Esophagus muscularis mucosa (tissue), 4 donors: ENCODE data around the gene ACAP1. TPM values are rescaled to one million over a fixed set of nuclear protein-coding genes. Genes with fewer than 3 reads are reported as not detected.

Experiments used
- DNase-seq: peaks from one replicate; pipeline ENCODE4 v3.0.0-alpha.2; 2017; ENCODE audit errors: extremely low spot score
- H3K27ac ChIP-seq, 4 donors: fragments of 200-600 bp; sonication (generic); replicated peaks in 1 of 4; 1 replicate in 3 of 4; 2 replicates in 1 of 4; pipeline ENCODE4 v1.5.1; 2016 to 2019; ENCODE audit warnings: mild to moderate bottlenecking in 1 of 4
- H3K27me3 ChIP-seq, 4 donors: fragments of 200-600 bp; sonication (generic); one replicate each; pipeline versions ENCODE4 v1.5.1 to v1.6.0; 2016 to 2019
- H3K36me3 ChIP-seq, 4 donors: fragments of 200-600 bp; sonication (generic); one replicate each; pipeline ENCODE4 v1.5.1; 2016 to 2019
- H3K4me1 ChIP-seq, 4 donors: fragments of 200-600 bp; sonication (generic); one replicate each; pipeline ENCODE4 v1.5.1; 2016 to 2019
- H3K4me3 ChIP-seq, 4 donors: fragments of 200-600 bp; sonication (generic); 1 replicate in 2 of 4; 2 replicates in 2 of 4; pipeline ENCODE4 v1.5.1; 2016 to 2019; ENCODE audit warnings: mild to moderate bottlenecking in 4 of 4, moderate library complexity in 1 of 4
- H3K9me3 ChIP-seq, 4 donors: fragments of 200-600 bp; sonication (generic); 1 replicate in 3 of 4; 2 replicates in 1 of 4; pipeline ENCODE4 v1.5.1; 2016 to 2019
- EP300 ChIP-seq: sonication (generic); formaldehyde crosslinking; IDR thresholded peaks from one replicate; pipeline ENCODE4 v1.6.1; 2017; ENCODE audit warnings: antibody characterized with exemption
- POLR2A ChIP-seq: fragments of 450-650 bp; IDR thresholded peaks from one replicate; pipeline ENCODE4 v1.6.1; 2017; ENCODE audit warnings: antibody characterized with exemption, moderate library complexity, mild to moderate bottlenecking, low read depth
- POLR2AphosphoS5 ChIP-seq, 2 donors: sonication (generic); formaldehyde crosslinking; IDR thresholded peaks; one replicate each; pipeline ENCODE4 v1.6.1; 2017; ENCODE audit warnings: antibody characterized with exemption in 2 of 2
- WGBS: methylation state at CpG from one replicate; pipeline ENCODE4 v1.1.5; 2018; 5-methylcytosine and 5-hydroxymethylcytosine counted together
- intact Hi-C: fragments of 100-400 bp; cut with DNase I; formaldehyde crosslinking; loops from one replicate; pipeline ENCODE4 v1.15.1; 2023
- total RNA-seq, 4 donors: library from RNA; depleted of rRNA; stranded (reverse); fragments of >200 nt; gene quantifications; one replicate each; pipeline versions ENCODE4 v1.1.0 to v1.2.1, GENCODE V29; 2016
- TF ChIP-seq, protein P1 (sequence below), 3 experiments: fragments of 200-600 bp in 2 of 3; fragments of 450-650 bp in 1 of 3; sonication (generic) in 2 of 3; IDR thresholded peaks; one replicate each; pipeline ENCODE4 v1.5.1; 2017 to 2019; ENCODE audit warnings: antibody characterized with exemption in 3 of 3, mild to moderate bottlenecking in 2 of 3, moderate library complexity in 1 of 3

Gene ACAP1
- total RNA-seq, 4 donors from 2014 or later = 2.1 to 11.4 (median 4.6) TPM

DNA sequence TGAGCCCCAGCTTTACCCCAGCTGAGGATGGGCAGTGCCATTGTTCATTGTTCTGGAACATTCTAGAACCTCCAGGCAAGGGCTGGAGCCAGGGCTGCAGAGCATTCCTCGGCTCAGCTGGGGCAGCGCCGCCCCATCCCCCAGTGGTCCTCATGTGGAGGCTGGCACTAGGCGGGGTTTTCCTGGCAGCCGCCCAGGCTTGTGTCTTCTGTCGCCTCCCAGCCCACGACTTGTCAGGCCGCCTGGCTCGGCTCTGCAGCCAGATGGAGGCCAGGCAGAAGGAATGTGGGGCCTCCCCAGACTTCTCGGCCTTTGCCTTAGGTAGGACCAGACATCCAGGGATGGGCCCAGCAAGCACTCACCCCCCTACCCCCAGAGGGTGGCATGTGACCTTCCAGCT is 18.7 kb downstream of the ACAP1 start, which contains the start of gene TMEM95:
Gene TMEM95 (plus strand): TSS at position 104 of the 400 bp plus-strand sequence. CDS start 49 bp downstream, at position 153.
- DNase-seq = no peak
- no peak for TF ChIP-seq POLR2A
- no peak for TF ChIP-seq EP300
- TF ChIP-seq POLR2AphosphoS5 (IDR thresholded peaks at IDR 0.05) = peak in 1 of 2 donors; percentile 52
- TF ChIP-seq, protein P1, sequence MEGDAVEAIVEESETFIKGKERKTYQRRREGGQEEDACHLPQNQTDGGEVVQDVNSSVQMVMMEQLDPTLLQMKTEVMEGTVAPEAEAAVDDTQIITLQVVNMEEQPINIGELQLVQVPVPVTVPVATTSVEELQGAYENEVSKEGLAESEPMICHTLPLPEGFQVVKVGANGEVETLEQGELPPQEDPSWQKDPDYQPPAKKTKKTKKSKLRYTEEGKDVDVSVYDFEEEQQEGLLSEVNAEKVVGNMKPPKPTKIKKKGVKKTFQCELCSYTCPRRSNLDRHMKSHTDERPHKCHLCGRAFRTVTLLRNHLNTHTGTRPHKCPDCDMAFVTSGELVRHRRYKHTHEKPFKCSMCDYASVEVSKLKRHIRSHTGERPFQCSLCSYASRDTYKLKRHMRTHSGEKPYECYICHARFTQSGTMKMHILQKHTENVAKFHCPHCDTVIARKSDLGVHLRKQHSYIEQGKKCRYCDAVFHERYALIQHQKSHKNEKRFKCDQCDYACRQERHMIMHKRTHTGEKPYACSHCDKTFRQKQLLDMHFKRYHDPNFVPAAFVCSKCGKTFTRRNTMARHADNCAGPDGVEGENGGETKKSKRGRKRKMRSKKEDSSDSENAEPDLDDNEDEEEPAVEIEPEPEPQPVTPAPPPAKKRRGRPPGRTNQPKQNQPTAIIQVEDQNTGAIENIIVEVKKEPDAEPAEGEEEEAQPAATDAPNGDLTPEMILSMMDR (IDR thresholded peaks at IDR 0.05) = no peak
- Histone ChIP-seq H3K36me3 (no peaks in the 10 kb centered on the region), H3K4me3 (peak within 1 kb of the TSS in 2 of 4 donors; percentile 13 to 23), H3K27me3 (no peaks in the 10 kb centered on the region), H3K4me1 (peaks cover 15 to 57% (median 54%) of the 10 kb centered on the region in 4 donors), H3K27ac (peak within 1 kb of the TSS; percentile 1 to 98 (median 60)), H3K9me3 (no peaks in the 10 kb centered on the region)
- intact Hi-C loops = loop anchor here (2.0 kb wide), 1 partner anchor 206 kb away; the partner anchor contains the start of gene SENP3
- no CpG with 5 or more reads among the region's 10 CpGs for whole genome bisulfite sequencing

DNA sequence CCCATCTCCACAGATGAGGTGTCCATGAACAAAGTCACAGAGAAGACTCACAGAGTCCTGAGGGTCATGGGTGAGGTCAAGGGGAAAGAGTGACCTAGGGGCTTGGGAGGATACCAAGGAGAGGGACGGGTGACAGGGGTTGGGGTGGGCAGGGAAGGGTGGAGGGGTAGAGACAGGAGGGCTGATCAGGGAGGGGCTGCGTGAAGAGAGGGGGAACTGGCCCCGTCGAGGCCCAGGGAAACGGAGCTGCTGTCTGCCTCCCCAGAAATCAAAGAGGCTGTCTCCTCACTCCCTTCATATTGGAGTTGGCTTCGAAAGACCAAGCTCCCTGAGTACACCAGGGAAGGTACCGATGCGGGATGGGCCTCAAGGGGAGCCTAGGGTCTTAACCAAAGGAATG is 19.2 kb downstream of the ACAP1 start:
- Histone ChIP-seq H3K27me3 (no peaks in the 10 kb centered on the region), H3K9me3 (no peaks in the 10 kb centered on the region), H3K4me1 (peaks cover 15 to 52% (median 49%) of the 10 kb centered on the region in 4 donors), H3K4me3 (peak overlapping the region in 1 of 4 donors; percentile 23), H3K36me3 (no peaks in the 10 kb centered on the region), H3K27ac (peak overlapping the region in 3 of 4 donors; percentile 33 to 75 (median 45))
- 78% methylated on average over 8 of the region's 8 CpGs for WGBS
- TF ChIP-seq POLR2AphosphoS5 (IDR thresholded peaks at IDR 0.05) = no peak
- TF ChIP-seq, protein P1 (IDR thresholded peaks at IDR 0.05) = no peak
- TF ChIP-seq EP300 = no peak
- TF ChIP-seq POLR2A = no peak
- intact Hi-C loops = loop anchor here (2.0 kb wide), 1 partner anchor 205 kb away; the partner anchor contains the start of gene SENP3
- no peak for DNase-seq

DNA sequence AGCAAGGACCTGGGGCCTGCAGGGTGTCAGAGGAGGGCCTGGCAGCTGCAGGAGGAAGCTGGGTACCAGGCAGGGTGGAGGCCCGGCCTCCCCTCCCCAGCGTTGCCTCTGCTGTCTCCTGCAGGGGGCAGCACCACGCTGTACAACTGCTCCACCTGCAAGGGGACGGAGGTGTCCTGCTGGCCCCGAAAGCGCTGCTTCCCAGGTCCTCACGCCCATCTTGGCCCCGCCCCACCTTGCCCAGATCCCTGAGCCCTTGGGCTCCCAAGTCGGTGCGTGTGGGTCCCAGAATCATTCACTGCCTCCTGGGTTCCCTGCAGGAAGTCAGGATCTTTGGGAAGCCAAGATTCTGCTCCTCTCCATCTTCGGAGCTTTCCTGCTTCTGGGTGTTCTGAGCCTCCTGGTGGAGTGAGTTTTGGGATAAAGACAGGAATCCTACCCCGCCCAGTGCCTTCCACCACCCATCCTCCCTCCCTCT is 19.8 kb downstream of the ACAP1 start:
- 57% methylated on average over 2 of the region's 12 CpGs for WGBS
- no peak for DNase-seq
- Histone ChIP-seq H3K4me3 (peak overlapping the region in 2 of 4 donors; percentile 13 to 23), H3K36me3 (no peaks in the 10 kb centered on the region), H3K4me1 (peaks cover 15 to 47% (median 44%) of the 10 kb centered on the region in 4 donors), H3K27me3 (no peaks in the 10 kb centered on the region), H3K9me3 (no peaks in the 10 kb centered on the region), H3K27ac (peak overlapping the region; percentile 11 to 75 (median 39))
- TF ChIP-seq POLR2A (no peak), POLR2AphosphoS5 (IDR thresholded peaks at IDR 0.05) (peak in 1 of 2 donors; percentile 74)
- TF ChIP-seq, protein P1 (IDR thresholded peaks at IDR 0.05) = peak; percentile 83 to 93 (median 89)
- intact Hi-C loops = loop anchor here (2.0 kb wide), 1 partner anchor 81 kb away; no protein-coding TSS in a partner anchor

DNA sequence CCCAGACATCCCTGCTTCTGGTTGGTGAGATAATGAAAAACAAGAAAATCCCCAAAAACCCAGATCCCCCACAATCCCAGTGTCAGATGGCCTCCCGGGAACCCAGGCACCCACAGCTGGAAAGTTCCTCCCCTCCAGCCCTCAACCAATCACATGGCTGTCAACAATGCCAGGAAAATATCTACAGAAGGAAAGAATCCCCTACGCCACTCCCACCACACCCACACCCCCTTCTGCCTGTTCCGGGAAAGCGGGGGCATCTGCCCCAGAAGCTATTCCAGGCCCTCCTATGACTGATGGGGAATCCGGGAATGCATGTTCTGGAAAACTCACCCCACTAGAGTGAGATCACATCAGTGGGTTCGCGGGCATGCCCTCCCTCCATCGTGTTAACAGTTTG is 20.4 kb downstream of the ACAP1 start:
- WGBS = 62% methylated on average over 8 of the region's 8 CpGs
- H3K27me3 ChIP-seq = no peaks in the 10 kb centered on the region
- H3K27ac ChIP-seq = peak overlapping the region; percentile 11 to 75 (median 36)
- peak overlapping the region in 2 of 4 donors; percentile 13 to 23 for H3K4me3 ChIP-seq
- peaks cover 15 to 44% (median 43%) of the 10 kb centered on the region in 4 donors for H3K4me1 ChIP-seq
- intact Hi-C loops = loop anchor here (2.0 kb wide), 1 partner anchor 80 kb away; no protein-coding TSS in a partner anchor
- H3K9me3 ChIP-seq = no peaks in the 10 kb centered on the region
- H3K36me3 ChIP-seq = no peaks in the 10 kb centered on the region
- TF ChIP-seq POLR2A (no peak), EP300 (no peak), POLR2AphosphoS5 (IDR thresholded peaks at IDR 0.05) (peak in 1 of 2 donors; percentile 24)
- TF ChIP-seq, protein P1 (IDR thresholded peaks at IDR 0.05) = no peak
- DNase-seq = no peak
